ENCODE results near the gene NR1H4.

DNA sequence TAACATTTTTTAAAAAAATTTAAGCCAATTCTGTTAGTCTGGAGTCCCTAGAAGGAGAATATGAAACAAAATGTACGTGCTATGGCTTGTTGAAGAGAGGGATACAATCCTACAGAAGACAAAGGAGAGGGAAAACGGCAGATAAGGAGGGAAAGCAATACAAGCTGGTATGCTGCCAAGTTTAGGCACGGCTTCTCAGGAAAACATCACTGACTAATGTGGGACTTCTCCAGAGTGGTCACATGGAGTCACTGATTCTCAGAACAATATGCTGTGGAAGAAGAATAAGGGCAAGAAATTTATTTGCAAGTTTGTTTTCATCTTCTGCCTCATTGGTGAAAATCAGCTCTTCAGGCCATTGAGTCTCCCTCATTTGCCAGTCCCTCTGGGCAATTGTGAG lies 22.9 kb upstream of the NR1H4 start:
- TF ChIP-seq, protein P1, sequence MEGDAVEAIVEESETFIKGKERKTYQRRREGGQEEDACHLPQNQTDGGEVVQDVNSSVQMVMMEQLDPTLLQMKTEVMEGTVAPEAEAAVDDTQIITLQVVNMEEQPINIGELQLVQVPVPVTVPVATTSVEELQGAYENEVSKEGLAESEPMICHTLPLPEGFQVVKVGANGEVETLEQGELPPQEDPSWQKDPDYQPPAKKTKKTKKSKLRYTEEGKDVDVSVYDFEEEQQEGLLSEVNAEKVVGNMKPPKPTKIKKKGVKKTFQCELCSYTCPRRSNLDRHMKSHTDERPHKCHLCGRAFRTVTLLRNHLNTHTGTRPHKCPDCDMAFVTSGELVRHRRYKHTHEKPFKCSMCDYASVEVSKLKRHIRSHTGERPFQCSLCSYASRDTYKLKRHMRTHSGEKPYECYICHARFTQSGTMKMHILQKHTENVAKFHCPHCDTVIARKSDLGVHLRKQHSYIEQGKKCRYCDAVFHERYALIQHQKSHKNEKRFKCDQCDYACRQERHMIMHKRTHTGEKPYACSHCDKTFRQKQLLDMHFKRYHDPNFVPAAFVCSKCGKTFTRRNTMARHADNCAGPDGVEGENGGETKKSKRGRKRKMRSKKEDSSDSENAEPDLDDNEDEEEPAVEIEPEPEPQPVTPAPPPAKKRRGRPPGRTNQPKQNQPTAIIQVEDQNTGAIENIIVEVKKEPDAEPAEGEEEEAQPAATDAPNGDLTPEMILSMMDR (IDR thresholded peaks at IDR 0.05) = no peak
- TF ChIP-seq ZNF121 (CRISPR knock-in tag; IDR thresholded peaks at IDR 0.05) = no peak
- TF ChIP-seq, protein P2, sequence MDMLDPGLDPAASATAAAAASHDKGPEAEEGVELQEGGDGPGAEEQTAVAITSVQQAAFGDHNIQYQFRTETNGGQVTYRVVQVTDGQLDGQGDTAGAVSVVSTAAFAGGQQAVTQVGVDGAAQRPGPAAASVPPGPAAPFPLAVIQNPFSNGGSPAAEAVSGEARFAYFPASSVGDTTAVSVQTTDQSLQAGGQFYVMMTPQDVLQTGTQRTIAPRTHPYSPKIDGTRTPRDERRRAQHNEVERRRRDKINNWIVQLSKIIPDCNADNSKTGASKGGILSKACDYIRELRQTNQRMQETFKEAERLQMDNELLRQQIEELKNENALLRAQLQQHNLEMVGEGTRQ (CRISPR knock-in tag; IDR thresholded peaks at IDR 0.05) = no peak
- TF ChIP-seq TEAD4 (CRISPR knock-in tag; IDR thresholded peaks at IDR 0.05) = no peak
- TF ChIP-seq SP1 (CRISPR knock-in tag; conservative IDR thresholded peaks at IDR 0.05) = no peak
- TF ChIP-seq, protein P3, sequence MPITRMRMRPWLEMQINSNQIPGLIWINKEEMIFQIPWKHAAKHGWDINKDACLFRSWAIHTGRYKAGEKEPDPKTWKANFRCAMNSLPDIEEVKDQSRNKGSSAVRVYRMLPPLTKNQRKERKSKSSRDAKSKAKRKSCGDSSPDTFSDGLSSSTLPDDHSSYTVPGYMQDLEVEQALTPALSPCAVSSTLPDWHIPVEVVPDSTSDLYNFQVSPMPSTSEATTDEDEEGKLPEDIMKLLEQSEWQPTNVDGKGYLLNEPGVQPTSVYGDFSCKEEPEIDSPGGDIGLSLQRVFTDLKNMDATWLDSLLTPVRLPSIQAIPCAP (CRISPR knock-in tag; IDR thresholded peaks at IDR 0.05) = no peak
- TF ChIP-seq, protein P4, sequence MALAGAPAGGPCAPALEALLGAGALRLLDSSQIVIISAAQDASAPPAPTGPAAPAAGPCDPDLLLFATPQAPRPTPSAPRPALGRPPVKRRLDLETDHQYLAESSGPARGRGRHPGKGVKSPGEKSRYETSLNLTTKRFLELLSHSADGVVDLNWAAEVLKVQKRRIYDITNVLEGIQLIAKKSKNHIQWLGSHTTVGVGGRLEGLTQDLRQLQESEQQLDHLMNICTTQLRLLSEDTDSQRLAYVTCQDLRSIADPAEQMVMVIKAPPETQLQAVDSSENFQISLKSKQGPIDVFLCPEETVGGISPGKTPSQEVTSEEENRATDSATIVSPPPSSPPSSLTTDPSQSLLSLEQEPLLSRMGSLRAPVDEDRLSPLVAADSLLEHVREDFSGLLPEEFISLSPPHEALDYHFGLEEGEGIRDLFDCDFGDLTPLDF (CRISPR knock-in tag; IDR thresholded peaks at IDR 0.05) = no peak
- TF ChIP-seq, protein P5, sequence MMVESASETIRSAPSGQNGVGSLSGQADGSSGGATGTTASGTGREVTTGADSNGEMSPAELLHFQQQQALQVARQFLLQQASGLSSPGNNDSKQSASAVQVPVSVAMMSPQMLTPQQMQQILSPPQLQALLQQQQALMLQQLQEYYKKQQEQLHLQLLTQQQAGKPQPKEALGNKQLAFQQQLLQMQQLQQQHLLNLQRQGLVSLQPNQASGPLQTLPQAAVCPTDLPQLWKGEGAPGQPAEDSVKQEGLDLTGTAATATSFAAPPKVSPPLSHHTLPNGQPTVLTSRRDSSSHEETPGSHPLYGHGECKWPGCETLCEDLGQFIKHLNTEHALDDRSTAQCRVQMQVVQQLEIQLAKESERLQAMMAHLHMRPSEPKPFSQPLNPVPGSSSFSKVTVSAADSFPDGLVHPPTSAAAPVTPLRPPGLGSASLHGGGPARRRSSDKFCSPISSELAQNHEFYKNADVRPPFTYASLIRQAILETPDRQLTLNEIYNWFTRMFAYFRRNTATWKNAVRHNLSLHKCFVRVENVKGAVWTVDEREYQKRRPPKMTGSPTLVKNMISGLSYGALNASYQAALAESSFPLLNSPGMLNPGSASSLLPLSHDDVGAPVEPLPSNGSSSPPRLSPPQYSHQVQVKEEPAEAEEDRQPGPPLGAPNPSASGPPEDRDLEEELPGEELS (CRISPR knock-in tag; IDR thresholded peaks at IDR 0.05) = no peak

Measured in WTC11 (cell line).